GM12878 (cell line): ENCODE measurements around the gene FSTL4. TPM values are rescaled to one million over a fixed set of nuclear protein-coding genes. Genes with fewer than 3 reads are reported as not detected.

Experiments used
- ATAC-seq: fragments of 200-7000 bp; cut with Tn5 transposase; 3 replicates; pipeline ENCODE4 v1.9.1; 2020; ENCODE audit warnings: mild to moderate bottlenecking, moderate library complexity
- BruUV-seq: library from RNA; stranded (reverse); fragments of 400-500 nt; replicated peaks from 2 replicates; lab custom pipeline; 2021; lab: Mats Ljungman, UMichigan
- CTCF ChIA-PET: fragments of 300-600 bp; sonication (Branson Sonifier 250); formaldehyde crosslinking; extraction: SDS; loops from one replicate; lab custom pipeline; 2021; ENCODE audit warnings: inconsistent platforms; lab: Yijun Ruan, JAX
- POLR2A ChIA-PET: fragments of 350-600 bp; formaldehyde crosslinking; extraction: SDS; loops from one replicate; lab custom pipeline; 2021; ENCODE audit warnings: inconsistent platforms; lab: Charles Lee
- RAD21 ChIA-PET: fragments of 300-600 bp; sonication (Branson Sonifier 250); formaldehyde crosslinking; loops from one replicate; lab custom pipeline; 2023; ENCODE audit warnings: antibody characterized with exemption; ENCODE audit not compliant: unreplicated experiment; lab: Charles Lee
- SMC1A ChIA-PET: fragments of 300-600 bp; sonication (Branson Sonifier 250); formaldehyde crosslinking; loops from one replicate; lab custom pipeline; 2023; ENCODE audit not compliant: unreplicated experiment, uncharacterized antibody; lab: Charles Lee
- DNase-seq: peaks from one replicate; pipeline ENCODE4 v3.0.0-alpha.2; 2011; ENCODE audit warnings: low read depth, low spot score
- FAIRE-seq: peaks from 3 replicates; lab custom pipeline; 2011; peaks lifted over from hg19 to GRCh38; lab: Jason Lieb, UNC
- H2AFZ ChIP-seq: 2 replicates; pipeline ENCODE4 v1.6.0; 2011; ENCODE audit warnings: low read depth, low read length, control low read depth; ENCODE audit not compliant: control insufficient read depth
- H3K27ac ChIP-seq: 2 replicates; pipeline ENCODE4 v1.5.1; 2011; ENCODE audit warnings: control low read depth; ENCODE audit not compliant: control insufficient read depth, insufficient read depth
- H3K27me3 ChIP-seq, 2 experiments: replicated peaks in 1 of 2; 2 replicates each; pipeline versions ENCODE4 v1.6.0 to v1.6.1; 2011; ENCODE audit warnings: low read length in 1 of 2; ENCODE audit not compliant: control insufficient read depth in 2 of 2, insufficient read depth in 2 of 2
- H3K36me3 ChIP-seq, 2 experiments: 2 replicates each; pipeline ENCODE4 v1.5.1; 2011; ENCODE audit warnings: low read length in 1 of 2; ENCODE audit not compliant: control insufficient read depth in 2 of 2, insufficient read depth in 2 of 2
- H3K4me1 ChIP-seq: 2 replicates; pipeline ENCODE4 v1.6.1; 2011; ENCODE audit warnings: mild to moderate bottlenecking, low read length, moderate library complexity, mixed read lengths; ENCODE audit not compliant: control insufficient read depth, insufficient read depth
- H3K4me2 ChIP-seq: 2 replicates; pipeline ENCODE4 v1.6.0; 2011; ENCODE audit warnings: control low read depth; ENCODE audit not compliant: control insufficient read depth, insufficient read depth
- H3K4me3 ChIP-seq: fragments of 200-600 bp; sonication (generic); 2 replicates; pipeline ENCODE4 v1.5.1; 2016
- H3K79me2 ChIP-seq: 2 replicates; pipeline ENCODE4 v1.6.0; 2011; ENCODE audit warnings: low read length; ENCODE audit not compliant: control insufficient read depth, insufficient read depth
- H3K9ac ChIP-seq: 2 replicates; pipeline ENCODE4 v1.8.0; 2011; ENCODE audit warnings: low read length, control low read depth, mixed read lengths; ENCODE audit not compliant: control insufficient read depth, insufficient read depth
- H3K9me3 ChIP-seq: replicated peaks from 3 replicates; pipeline ENCODE4 v1.5.1; 2011; ENCODE audit warnings: mild to moderate bottlenecking, low read length; ENCODE audit not compliant: control insufficient read depth, insufficient read depth
- H4K20me1 ChIP-seq: 2 replicates; pipeline ENCODE4 v1.6.0; 2011; ENCODE audit not compliant: control insufficient read depth, insufficient read depth
- ATF3 ChIP-seq: IDR thresholded peaks from 2 replicates; pipeline ENCODE4 v1.6.1; 2011; ENCODE audit warnings: low read depth, mild to moderate bottlenecking, low read length, moderate library complexity, borderline replicate concordance; ENCODE audit errors: extremely low read depth
- CBFB ChIP-seq: IDR thresholded peaks from 2 replicates; pipeline ENCODE4 v1.6.1; 2016; ENCODE audit warnings: antibody characterized with exemption, low read depth
- CUX1 ChIP-seq: IDR thresholded peaks from 2 replicates; pipeline ENCODE4 v1.6.1; 2012; ENCODE audit warnings: improper control_type of control experiment, low read depth, low read length; ENCODE audit not compliant: insufficient replicate concordance
- GABPA ChIP-seq: IDR thresholded peaks from 2 replicates; pipeline ENCODE4 v1.6.1; 2014; ENCODE audit warnings: antibody characterized with exemption, low read depth, mild to moderate bottlenecking, inconsistent platforms
- MYB ChIP-seq: fragments of 150-350 bp; IDR thresholded peaks from 2 replicates; pipeline ENCODE4 v1.6.1; 2014; ENCODE audit warnings: mild to moderate bottlenecking, low read depth, low read length, borderline replicate concordance
- RCOR1 ChIP-seq: conservative IDR thresholded peaks from 2 replicates; pipeline ENCODE4 v1.6.1; 2012; ENCODE audit warnings: low read depth, low read length, improper control_type of control experiment
- REST ChIP-seq: IDR thresholded peaks from 2 replicates; pipeline ENCODE4 v1.6.1; 2012; ENCODE audit warnings: mild to moderate bottlenecking, low read depth, low read length
- SMAD5 ChIP-seq: IDR thresholded peaks from 2 replicates; pipeline ENCODE4 v1.6.1; 2016; ENCODE audit warnings: antibody characterized with exemption, low read depth
- SRF ChIP-seq, 2 experiments: IDR thresholded peaks; 2 replicates each; pipeline ENCODE4 v1.6.1; 2011; ENCODE audit warnings: low read depth in 2 of 2, low read length in 2 of 2, mild to moderate bottlenecking in 1 of 2, moderate library complexity in 1 of 2
- ZNF274 ChIP-seq: IDR thresholded peaks from one replicate; pipeline ENCODE4 v1.8.0; 2011; ENCODE audit not compliant: insufficient read length, insufficient read depth
- WGBS: methylation state at CpG from one replicate; pipeline ENCODE4 v1.1.6; 2016; ENCODE audit warnings: low lambda C conversion rate; ENCODE audit not compliant: insufficient replicate concordance, insufficient coverage; ENCODE audit errors: missing lambda C conversion rate; 5-methylcytosine and 5-hydroxymethylcytosine counted together
- in situ Hi-C: fragments of 300-500 bp; cut with MboI; formaldehyde crosslinking; loops from 9 replicates; pipeline ENCODE4 v1.14.3; 2018; ENCODE audit warnings: mixed read lengths
- intact Hi-C: fragments of 100-400 bp; cut with micrococcal nuclease; formaldehyde crosslinking; loops from one replicate; pipeline ENCODE4 v1.14.2; 2022; ENCODE audit not compliant: unreplicated experiment
- polyA plus RNA-seq, 11 experiments: library from polyadenylated mRNA; depleted of rRNA in 4 of 11; unstranded in 6 of 11; stranded (reverse) in 5 of 11; fragments of >200 nt; fragmentation: Nextera tagmentation in 4 of 11; fragmentation: Illumina TruSeq in 1 of 11; extraction: Ambion mirVana in 4 of 11; extraction: Trizol in 1 of 11; gene quantifications; 1 replicate in 1 of 11; 2 replicates in 10 of 11; pipeline versions ENCODE4 v1.2.1 to v1.2.3, GENCODE V29; 2011 to 2016; ENCODE audit warnings: inconsistent platforms in 2 of 11, missing spikeins in 2 of 11, low read depth in 1 of 11
- total RNA-seq, 4 experiments: library from RNA; depleted of rRNA in 3 of 4; stranded (reverse); fragments of >200 nt in 3 of 4; fragmentation: Illumina TruSeq in 1 of 4; extraction: Trizol in 1 of 4; gene quantifications; 2 replicates each; pipeline versions ENCODE4 v1.2.1 to v1.2.3, GENCODE V29; 2013 to 2021

FSTL4 gene
- total and polyA plus RNA-seq, 10 of the 15 experiments (the other 5 are each of a cell fraction or from before 2014, with no cell fraction given) = 0.01 to 0.79 (median 0.21) TPM; not detected in 6

GRCh38 chr5:133289686-133290367 lies 322.5 kb downstream of the FSTL4 start:
- ChIA-PET RAD21 (interaction anchor here (0.8 kb wide), 1 partner anchor 24 kb away, joined by 3 read pairs; no protein-coding TSS in a partner anchor), CTCF (interaction anchor here (0.6 kb wide), 1 partner anchor 45 kb away, joined by 3 read pairs; no protein-coding TSS in a partner anchor), POLR2A (no interaction called here), SMC1A (interaction anchor here (1.1 kb wide), 1 partner anchor 180 kb away, joined by 3 read pairs; no protein-coding TSS in a partner anchor)
- Histone ChIP-seq H3K79me2 (no peaks in the 10 kb centered on the region), H3K4me3 (no peak overlapping the region), H3K9me3 (no peaks in the 10 kb centered on the region), H3K36me3 (no peaks in the 10 kb centered on the region), H3K27ac (no peak overlapping the region), H3K4me1 (no peaks in the 10 kb centered on the region), H4K20me1 (no peaks in the 10 kb centered on the region), H2AFZ (no peak overlapping the region), H3K9ac (no peak overlapping the region), H3K27me3 (no peaks in the 10 kb centered on the region), H3K4me2 (no peak overlapping the region)
- ATAC-seq (no peak), DNase-seq (no peak), FAIRE-seq (no peak)
- WGBS = 47% methylated on average over 9 of the region's 9 CpGs
- in situ Hi-C loops = loop anchor here (5.0 kb wide), 1 partner anchor 178 kb away; no protein-coding TSS in a partner anchor
- intact Hi-C loops = no loop called here
- no TSS peak for BruUV-seq
- TF ChIP-seq CBFB (no peak), REST (no peak), ATF3 (no peak), ZNF274 (no peak), GABPA (no peak), MYB (no peak), RCOR1 (no peak), SRF (IDR thresholded peaks at IDR 0.05; ENCODE audit: low read depth in 2 of 2, low read length in 2 of 2) (no peak), SMAD5 (no peak), CUX1 (no peak)
